ENCODE measurements around the gene CCDC183. TPM values are rescaled to one million over a fixed set of nuclear protein-coding genes. Genes with fewer than 3 reads are reported as not detected.

The CCDC183 gene
- total RNA-seq, 1 donor from 2014 or later = 0.89 TPM

DNA sequence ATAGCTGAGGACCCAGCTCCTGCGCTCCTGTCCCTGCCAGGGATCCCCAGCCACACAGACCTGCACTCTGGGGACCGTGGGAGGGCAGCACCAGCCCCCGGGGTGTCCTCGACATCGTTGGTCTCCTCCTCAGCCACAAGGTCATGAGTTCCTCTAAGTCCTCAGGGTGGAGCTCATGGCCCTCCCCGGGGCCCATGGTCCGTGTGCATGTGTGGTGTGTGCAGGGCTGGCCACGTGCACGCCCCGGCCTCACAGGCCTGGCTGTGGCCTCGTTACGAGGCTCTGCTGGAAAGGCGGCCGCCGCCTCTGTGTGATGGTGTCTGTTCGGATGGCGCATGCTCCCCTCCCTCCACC lies 30.0 kb downstream of the CCDC183 start:
- Mint-ChIP-seq H3K4me1 (ENCODE audit: unreplicated experiment) (no peaks in the 10 kb centered on the region), H3K36me3 (ENCODE audit: unreplicated experiment) (peaks cover 4% of the 10 kb centered on the region), H3K27ac (ENCODE audit: unreplicated experiment) (no peak overlapping the region), H3K27me3 (ENCODE audit: unreplicated experiment) (no peaks in the 10 kb centered on the region), H3K4me3 (ENCODE audit: unreplicated experiment) (no peak overlapping the region), H3K9me3 (ENCODE audit: unreplicated experiment) (no peaks in the 10 kb centered on the region)
- TF ChIP-seq, protein P1, sequence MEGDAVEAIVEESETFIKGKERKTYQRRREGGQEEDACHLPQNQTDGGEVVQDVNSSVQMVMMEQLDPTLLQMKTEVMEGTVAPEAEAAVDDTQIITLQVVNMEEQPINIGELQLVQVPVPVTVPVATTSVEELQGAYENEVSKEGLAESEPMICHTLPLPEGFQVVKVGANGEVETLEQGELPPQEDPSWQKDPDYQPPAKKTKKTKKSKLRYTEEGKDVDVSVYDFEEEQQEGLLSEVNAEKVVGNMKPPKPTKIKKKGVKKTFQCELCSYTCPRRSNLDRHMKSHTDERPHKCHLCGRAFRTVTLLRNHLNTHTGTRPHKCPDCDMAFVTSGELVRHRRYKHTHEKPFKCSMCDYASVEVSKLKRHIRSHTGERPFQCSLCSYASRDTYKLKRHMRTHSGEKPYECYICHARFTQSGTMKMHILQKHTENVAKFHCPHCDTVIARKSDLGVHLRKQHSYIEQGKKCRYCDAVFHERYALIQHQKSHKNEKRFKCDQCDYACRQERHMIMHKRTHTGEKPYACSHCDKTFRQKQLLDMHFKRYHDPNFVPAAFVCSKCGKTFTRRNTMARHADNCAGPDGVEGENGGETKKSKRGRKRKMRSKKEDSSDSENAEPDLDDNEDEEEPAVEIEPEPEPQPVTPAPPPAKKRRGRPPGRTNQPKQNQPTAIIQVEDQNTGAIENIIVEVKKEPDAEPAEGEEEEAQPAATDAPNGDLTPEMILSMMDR (IDR thresholded peaks at IDR 0.05) = no peak
- no peak for DNase-seq (ENCODE audit: extremely low spot score, unreplicated experiment)

DNA sequence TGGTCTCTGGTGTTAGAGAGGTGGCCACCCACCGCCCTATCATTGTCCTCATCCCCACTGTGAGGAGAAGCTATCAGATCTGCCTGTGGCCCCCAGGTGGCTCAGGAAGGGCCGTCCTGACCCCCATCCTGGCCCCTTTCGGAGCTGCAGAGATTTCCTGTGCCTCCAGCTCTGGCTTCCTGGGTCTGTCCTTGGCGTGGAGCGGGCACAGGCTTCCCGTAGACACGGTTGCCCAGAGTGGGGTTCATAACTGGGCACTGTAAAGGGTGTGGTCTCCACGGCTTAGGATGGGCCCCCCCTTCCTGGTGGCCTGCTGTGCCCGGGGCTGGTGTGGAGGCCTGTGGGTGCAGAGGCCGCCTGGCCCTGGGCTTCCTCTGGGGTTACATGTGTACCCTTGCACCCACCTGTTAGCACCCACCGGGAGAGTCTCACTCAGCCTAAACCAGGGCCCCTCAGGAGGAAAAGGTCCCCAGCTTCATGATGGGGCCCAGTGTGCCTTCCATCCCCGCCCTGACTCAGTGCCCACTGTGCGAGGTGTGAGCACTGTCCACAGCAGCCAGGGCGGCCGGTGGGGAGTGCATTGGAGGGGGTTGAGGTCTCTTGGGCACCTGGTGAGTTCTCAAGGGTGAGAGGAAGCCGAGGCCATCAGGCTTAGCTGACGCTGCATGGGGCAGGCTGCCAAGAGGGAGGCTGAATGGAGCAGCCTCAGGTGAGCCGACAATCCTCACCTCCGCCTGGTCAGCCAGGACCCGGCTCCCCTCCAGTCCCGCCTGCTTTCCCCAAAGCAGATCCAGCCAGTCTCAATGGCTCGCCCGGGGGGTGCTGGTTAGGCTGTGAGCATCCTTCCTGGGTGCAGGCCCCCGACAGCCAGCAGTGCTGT lies 30.8 kb downstream of the CCDC183 start:
- Mint-ChIP-seq H3K4me1 (ENCODE audit: unreplicated experiment) (no peaks in the 10 kb centered on the region), H3K9me3 (ENCODE audit: unreplicated experiment) (no peaks in the 10 kb centered on the region), H3K27ac (ENCODE audit: unreplicated experiment) (no peak overlapping the region), H3K27me3 (ENCODE audit: unreplicated experiment) (no peaks in the 10 kb centered on the region), H3K36me3 (ENCODE audit: unreplicated experiment) (peaks cover 7% of the 10 kb centered on the region), H3K4me3 (ENCODE audit: unreplicated experiment) (no peak overlapping the region)
- no peak for DNase-seq (ENCODE audit: extremely low spot score, unreplicated experiment)
- TF ChIP-seq, protein P1 (IDR thresholded peaks at IDR 0.05) = no peak

DNA sequence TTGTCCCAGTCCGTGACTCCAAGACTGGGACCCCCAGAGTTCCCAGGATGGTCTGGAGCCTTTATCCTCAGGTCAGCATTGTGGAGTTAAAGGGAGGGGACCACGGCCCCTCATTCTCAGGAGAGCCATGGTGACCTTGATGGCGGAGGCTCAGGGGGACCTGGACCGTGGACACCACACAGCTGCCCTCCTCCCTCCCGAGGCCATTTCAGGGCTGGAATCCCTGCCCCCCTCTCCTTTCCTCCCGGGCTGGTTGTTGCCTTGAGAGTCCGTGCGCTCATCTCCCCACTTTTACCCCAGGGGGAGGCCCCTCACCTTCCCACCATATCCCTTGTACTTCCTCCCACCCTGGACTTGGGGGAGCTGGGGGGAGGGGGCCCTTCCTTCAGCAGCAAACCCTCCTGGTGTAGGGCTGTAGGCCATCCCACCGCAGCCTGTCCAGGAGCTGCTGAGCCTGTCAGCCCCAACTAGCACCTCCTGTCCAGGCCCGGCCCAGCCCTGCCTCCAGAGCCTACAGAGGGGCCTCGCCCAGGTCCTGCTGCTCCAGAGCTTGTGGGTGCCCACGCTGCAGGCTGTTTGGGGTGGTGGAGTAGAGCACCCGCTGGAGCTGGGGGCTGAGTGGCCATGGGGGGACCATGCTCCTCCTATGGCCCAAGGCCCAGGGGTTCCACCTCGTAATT lies 31.8 kb downstream of the CCDC183 start:
- H3K9me3 Mint-ChIP-seq (ENCODE audit: unreplicated experiment) = no peaks in the 10 kb centered on the region
- TF ChIP-seq, protein P1 (IDR thresholded peaks at IDR 0.05) = no peak
- H3K27ac Mint-ChIP-seq (ENCODE audit: unreplicated experiment) = no peak overlapping the region
- no peaks in the 10 kb centered on the region for H3K27me3 Mint-ChIP-seq (ENCODE audit: unreplicated experiment)
- H3K4me1 Mint-ChIP-seq (ENCODE audit: unreplicated experiment) = no peaks in the 10 kb centered on the region
- H3K36me3 Mint-ChIP-seq (ENCODE audit: unreplicated experiment) = peaks cover 11% of the 10 kb centered on the region
- no peak for DNase-seq (ENCODE audit: extremely low spot score, unreplicated experiment)
- no peak overlapping the region for H3K4me3 Mint-ChIP-seq (ENCODE audit: unreplicated experiment)

DNA sequence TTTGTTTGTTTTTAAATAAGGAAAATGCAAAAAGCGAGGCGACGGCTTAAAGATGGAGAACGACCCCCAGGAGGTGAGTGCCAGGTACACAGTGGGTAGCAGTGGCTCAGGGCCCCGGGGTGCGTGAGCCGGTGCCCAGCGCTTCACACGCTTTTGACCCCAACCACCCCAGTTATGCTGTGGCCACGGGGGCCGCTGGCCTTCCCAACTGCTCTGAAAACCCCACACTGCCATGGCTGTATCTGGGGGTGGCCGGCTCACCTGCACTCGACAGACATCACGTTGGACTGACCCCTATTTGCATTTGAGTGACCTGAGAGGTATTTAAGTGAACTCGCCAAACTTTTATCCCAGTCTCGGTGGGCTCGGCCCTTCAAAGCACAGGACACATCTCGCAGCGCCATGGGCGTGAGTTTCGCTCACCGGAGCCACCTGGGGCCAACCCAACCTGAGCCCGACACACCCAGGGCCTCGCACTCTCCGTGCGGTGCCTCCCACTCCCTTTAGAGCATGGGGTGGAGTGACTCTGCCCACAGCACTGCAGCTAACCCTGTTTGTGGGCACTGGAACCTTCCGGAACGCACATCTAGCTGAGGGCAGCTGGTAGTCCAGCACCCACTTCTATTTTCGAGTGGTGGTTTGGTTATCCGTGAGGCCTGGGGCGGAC lies 32.5 kb downstream of the CCDC183 start:
- TF ChIP-seq, protein P1 (IDR thresholded peaks at IDR 0.05) = no peak
- Mint-ChIP-seq H3K27me3 (ENCODE audit: unreplicated experiment) (no peaks in the 10 kb centered on the region), H3K4me1 (ENCODE audit: unreplicated experiment) (no peaks in the 10 kb centered on the region), H3K27ac (ENCODE audit: unreplicated experiment) (no peak overlapping the region), H3K9me3 (ENCODE audit: unreplicated experiment) (no peaks in the 10 kb centered on the region), H3K36me3 (ENCODE audit: unreplicated experiment) (peaks cover 11% of the 10 kb centered on the region), H3K4me3 (ENCODE audit: unreplicated experiment) (no peak overlapping the region)
- no peak for DNase-seq (ENCODE audit: extremely low spot score, unreplicated experiment)

DNA sequence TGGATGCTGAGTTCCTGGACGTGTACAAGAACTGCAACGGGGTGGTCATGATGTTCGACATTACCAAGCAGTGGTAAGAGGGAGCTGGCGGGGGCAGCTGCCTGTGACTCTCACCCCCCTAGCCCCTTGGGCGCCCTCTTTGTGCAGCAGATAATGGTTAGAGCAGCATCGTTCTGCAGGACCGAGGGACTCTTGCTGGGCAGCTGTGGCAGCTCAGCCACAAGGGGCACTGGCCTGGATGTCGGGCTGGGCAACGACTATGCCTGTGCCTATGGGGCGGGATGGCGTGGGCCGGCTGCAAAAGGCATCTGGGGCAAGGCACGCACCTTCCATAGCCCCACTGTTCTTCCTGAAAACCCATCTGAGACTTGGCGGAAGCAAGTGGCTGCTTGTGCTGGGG lies 33.3 kb downstream of the CCDC183 start:
- H3K27ac Mint-ChIP-seq (ENCODE audit: unreplicated experiment) = no peak overlapping the region
- TF ChIP-seq, protein P1 (IDR thresholded peaks at IDR 0.05) = no peak
- DNase-seq (ENCODE audit: extremely low spot score, unreplicated experiment) = no peak
- H3K36me3 Mint-ChIP-seq (ENCODE audit: unreplicated experiment) = peaks cover 18% of the 10 kb centered on the region
- H3K4me3 Mint-ChIP-seq (ENCODE audit: unreplicated experiment) = no peak overlapping the region
- no peaks in the 10 kb centered on the region for H3K27me3 Mint-ChIP-seq (ENCODE audit: unreplicated experiment)
- no peaks in the 10 kb centered on the region for H3K4me1 Mint-ChIP-seq (ENCODE audit: unreplicated experiment)
- H3K9me3 Mint-ChIP-seq (ENCODE audit: unreplicated experiment) = no peaks in the 10 kb centered on the region

Measured in osteocyte (in vitro differentiated cells).